Nephron (organoid): Measurements from ENCODE around the gene FOXO3.

Experiments used
- H3K27ac Mint-ChIP-seq, 3 experiments: 2 replicates each; pipeline ENCODE4 v1.8.0; 2020; ENCODE audit warnings: mixed read lengths in 3 of 3, mild to moderate bottlenecking in 2 of 3, moderate library complexity in 1 of 3
- H3K27me3 Mint-ChIP-seq: 2 replicates; pipeline ENCODE4 v1.8.0; 2021; ENCODE audit warnings: low read depth, mild to moderate bottlenecking, moderate library complexity, mixed read lengths
- H3K36me3 Mint-ChIP-seq: 2 replicates; pipeline ENCODE4 v1.8.0; 2020; ENCODE audit warnings: low read depth, mixed read lengths
- H3K4me1 Mint-ChIP-seq: 2 replicates; pipeline ENCODE4 v1.8.0; 2020; ENCODE audit warnings: mixed read lengths
- H3K4me3 Mint-ChIP-seq, 3 experiments: 2 replicates each; pipeline ENCODE4 v1.8.0; 2020; ENCODE audit warnings: mild to moderate bottlenecking in 3 of 3, mixed read lengths in 3 of 3, moderate library complexity in 2 of 3
- H3K9me3 Mint-ChIP-seq: 2 replicates; pipeline ENCODE4 v1.8.0; 2020; ENCODE audit warnings: mixed read lengths
- CTCF ChIP-seq, 3 experiments: fragments of 200-600 bp; sonication (generic); IDR thresholded peaks; one replicate each; pipeline ENCODE4 v1.5.0; 2021; ENCODE audit warnings: antibody characterized with exemption in 3 of 3; ENCODE audit not compliant: unreplicated experiment in 3 of 3

The FOXO3 gene

DNA sequence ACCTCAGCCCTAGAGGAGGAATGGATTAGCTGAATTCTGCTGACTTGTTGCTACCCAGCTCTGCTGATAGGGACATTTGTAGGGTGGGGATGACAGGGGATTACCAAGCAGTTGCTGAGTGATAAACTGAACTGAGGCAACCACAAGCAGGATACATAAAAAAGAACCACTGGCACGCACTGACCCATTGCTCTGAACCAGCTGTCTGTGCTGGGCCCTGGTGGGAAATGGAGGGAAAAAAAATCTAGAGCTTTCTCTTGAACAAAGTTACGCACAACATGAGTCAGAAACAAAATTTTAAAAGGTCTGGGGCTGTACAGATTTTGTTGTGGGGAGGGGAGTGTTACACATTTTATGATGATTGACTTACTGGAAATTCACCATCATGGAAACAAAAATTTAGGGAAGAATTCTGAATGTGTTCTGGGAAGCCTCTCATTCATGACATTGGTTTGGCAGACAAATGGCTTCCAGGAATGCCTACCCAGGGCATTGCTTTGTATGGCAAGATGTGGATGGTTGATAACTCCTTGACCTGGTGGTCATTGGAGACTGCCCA lies 37.7 kb downstream of the FOXO3 start:
- Mint-ChIP-seq H3K9me3 (no peaks in the 10 kb centered on the region), H3K36me3 (peaks cover 3% of the 10 kb centered on the region), H3K27ac (peak overlapping the region; percentile 49 to 72 (median 65)), H3K27me3 (no peaks in the 10 kb centered on the region), H3K4me3 (peak overlapping the region in 1 of 3 experiments; percentile 9), H3K4me1 (peaks cover 73% of the 10 kb centered on the region)
- TF ChIP-seq CTCF (IDR thresholded peaks at IDR 0.05; ENCODE audit: unreplicated experiment in 3 of 3), result no peak

GRCh38 chr6:108604156-108604555 lies 43.4 kb downstream of the FOXO3 start:
- Mint-ChIP-seq H3K9me3 (no peaks in the 10 kb centered on the region), H3K4me1 (peaks cover 72% of the 10 kb centered on the region), H3K27ac (peak overlapping the region; percentile 37 to 73 (median 38)), H3K4me3 (no peak overlapping the region), H3K36me3 (peaks cover 3% of the 10 kb centered on the region), H3K27me3 (no peaks in the 10 kb centered on the region)
- no peak for TF ChIP-seq CTCF (IDR thresholded peaks at IDR 0.05; ENCODE audit: unreplicated experiment in 3 of 3)

DNA sequence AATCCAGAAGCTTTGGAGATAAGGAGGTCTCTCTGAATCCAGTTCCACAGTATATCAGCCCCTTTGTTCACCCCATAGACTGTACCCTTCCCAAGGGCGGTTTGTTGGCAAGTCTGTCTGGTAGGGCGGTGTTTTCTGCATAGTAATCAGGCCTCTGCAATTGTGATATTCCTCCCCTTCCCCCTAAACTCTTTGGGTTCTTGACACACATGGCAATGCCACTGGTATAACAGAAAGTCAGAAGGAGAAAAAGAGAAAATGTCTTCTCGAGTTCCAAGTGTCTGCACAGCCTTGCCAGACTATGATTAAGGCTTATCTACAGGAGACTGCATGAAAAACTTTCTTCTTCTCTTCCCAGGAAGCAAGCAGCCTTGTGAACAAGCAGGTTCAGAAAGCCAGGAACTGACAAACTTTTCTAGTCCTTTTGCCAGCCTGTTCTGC lies 45.6 kb downstream of the FOXO3 start:
- H3K27ac Mint-ChIP-seq, result peak overlapping the region; percentile 31 to 73 (median 48)
- H3K9me3 Mint-ChIP-seq, result peaks cover 2% of the 10 kb centered on the region
- H3K36me3 Mint-ChIP-seq, result peaks cover 8% of the 10 kb centered on the region
- H3K4me1 Mint-ChIP-seq, result peaks cover 83% of the 10 kb centered on the region
- H3K4me3 Mint-ChIP-seq, result no peak overlapping the region
- no peaks in the 10 kb centered on the region for H3K27me3 Mint-ChIP-seq
- TF ChIP-seq CTCF (IDR thresholded peaks at IDR 0.05; ENCODE audit: unreplicated experiment in 3 of 3), result no peak

DNA sequence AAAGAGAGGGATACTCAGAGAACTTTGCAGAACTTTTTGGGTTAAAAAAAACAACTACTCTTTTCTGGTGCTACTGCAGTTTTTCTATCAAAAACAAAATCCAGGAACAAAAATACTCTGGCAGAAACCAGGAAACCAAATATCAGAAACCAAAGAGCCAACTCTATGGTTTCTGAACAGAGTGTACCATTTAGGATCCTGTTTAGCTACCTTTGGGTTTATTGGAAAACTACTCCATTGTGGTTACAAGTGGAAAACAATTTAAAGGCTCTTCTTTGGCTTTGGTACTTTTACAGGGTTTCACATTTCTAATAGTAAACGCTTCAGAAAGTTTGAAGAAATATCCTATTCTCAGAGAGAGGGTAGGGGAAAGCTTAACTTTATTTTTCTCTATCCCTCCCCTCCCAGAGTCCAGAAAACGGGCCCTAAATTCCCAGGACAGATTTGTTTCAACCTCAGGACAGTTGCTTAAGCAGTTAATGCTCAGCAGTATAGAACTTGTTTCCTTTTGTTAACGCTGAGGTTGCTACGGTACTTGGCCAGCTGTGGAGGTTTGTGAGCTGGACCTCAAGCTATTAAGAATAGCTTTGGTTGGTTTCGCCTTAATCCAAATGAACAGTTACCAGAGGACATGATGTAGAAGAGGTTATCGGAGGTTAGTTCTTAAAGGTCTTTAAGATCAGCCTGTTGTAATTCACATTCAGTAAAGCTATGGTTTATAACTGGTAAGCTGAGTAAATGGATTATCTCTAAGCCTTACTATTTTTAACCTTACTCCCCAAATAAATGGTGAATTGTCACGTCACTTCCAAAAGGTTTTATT lies 47.9 kb downstream of the FOXO3 start:
- Mint-ChIP-seq H3K27ac (peak overlapping the region; percentile 3 to 83 (median 57)), H3K27me3 (no peaks in the 10 kb centered on the region), H3K36me3 (peaks cover 21% of the 10 kb centered on the region), H3K4me3 (no peak overlapping the region), H3K4me1 (peaks cover 68% of the 10 kb centered on the region), H3K9me3 (peaks cover 9% of the 10 kb centered on the region)
- TF ChIP-seq CTCF (IDR thresholded peaks at IDR 0.05; ENCODE audit: unreplicated experiment in 3 of 3), result no peak

- peak overlapping the region; percentile 3 to 57 (median 43) for H3K27ac Mint-ChIP-seq
- TF ChIP-seq CTCF (IDR thresholded peaks at IDR 0.05; ENCODE audit: unreplicated experiment in 3 of 3), result no peak
- H3K9me3 Mint-ChIP-seq, result peaks cover 9% of the 10 kb centered on the region
- peaks cover 23% of the 10 kb centered on the region for H3K36me3 Mint-ChIP-seq
- no peaks in the 10 kb centered on the region for H3K27me3 Mint-ChIP-seq
- peaks cover 68% of the 10 kb centered on the region for H3K4me1 Mint-ChIP-seq
- no peak overlapping the region for H3K4me3 Mint-ChIP-seq
Measured at GRCh38 chr6:108609276-108609769, 48.6 kb downstream of the FOXO3 start.
